G401 (cell line): ENCODE results near the gene COL8A1. TPM values are rescaled to one million over a fixed set of nuclear protein-coding genes. Genes with fewer than 3 reads are reported as not detected.
"Not testable (repeated sequence)": the region's sequence is repeated elsewhere in the genome, so short reads cannot be mapped to it uniquely, and the experiment has no call there.

Experiments used
- DNase-seq: peaks from one replicate; pipeline ENCODE4 v3.0.0-alpha.2; 2015; ENCODE audit warnings: low spot score
- in situ Hi-C: cut with HindIII; loops from 2 replicates; pipeline ENCODE4 v1.10.0; 2016; ENCODE audit warnings: low sequenced_read_pairs, mixed read lengths
- total RNA-seq: library from RNA; depleted of rRNA; stranded (reverse); fragments of >200 nt; shearing (Covaris generic); gene quantifications from 2 replicates; pipeline ENCODE4 v1.2.3, GENCODE V29; 2014

COL8A1 gene
- total RNA-seq, 1 experiment from 2014 or later: not detected

DNA sequence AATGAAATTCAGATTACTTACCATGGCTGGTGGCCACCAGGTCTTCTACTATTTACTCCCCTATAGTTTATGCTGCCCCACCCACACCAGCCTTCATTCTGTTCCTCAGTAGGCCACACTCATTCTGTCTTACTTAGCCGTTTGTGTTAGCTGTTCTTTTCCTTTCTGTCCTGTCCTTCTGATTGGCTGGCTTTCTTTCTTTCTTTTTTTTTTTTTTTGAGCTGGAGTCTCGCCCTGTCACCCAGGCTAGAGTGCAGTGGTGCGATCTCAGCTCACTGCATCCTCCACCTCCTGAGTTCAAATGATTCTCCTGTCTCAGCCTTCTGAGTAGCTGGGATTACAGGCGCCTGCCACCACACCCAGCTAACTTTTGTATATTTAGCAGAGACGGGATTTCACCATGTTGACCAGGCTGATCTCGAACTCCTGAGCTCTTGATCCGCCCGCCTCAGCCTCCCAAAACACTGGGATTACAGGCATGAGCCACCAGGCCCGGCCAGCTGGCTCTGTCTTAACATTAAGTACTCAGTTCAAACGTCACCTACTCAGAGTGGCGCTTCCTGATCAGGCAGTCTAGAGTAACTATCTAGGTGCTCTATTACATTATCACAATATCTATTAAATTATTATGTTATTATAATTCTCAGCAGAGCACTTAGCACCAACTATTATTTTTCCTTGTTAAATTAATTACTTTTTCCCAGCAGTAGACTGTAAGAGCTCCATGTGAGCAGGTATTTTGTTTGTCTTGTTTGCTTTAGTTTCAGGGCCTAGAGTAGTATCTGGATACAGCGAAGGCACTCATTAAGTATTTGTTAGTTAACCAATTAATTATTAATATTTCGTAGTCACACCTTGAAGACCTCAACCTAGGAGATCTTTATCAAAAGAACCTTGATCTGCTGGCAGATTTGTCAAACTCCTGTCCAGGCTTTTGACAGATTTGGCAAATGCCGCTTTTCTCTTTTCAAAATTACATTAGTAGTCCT, 185.6 kb downstream of the COL8A1 start:
- no peak for DNase-seq
- in situ Hi-C loops: no loop called here

DNA sequence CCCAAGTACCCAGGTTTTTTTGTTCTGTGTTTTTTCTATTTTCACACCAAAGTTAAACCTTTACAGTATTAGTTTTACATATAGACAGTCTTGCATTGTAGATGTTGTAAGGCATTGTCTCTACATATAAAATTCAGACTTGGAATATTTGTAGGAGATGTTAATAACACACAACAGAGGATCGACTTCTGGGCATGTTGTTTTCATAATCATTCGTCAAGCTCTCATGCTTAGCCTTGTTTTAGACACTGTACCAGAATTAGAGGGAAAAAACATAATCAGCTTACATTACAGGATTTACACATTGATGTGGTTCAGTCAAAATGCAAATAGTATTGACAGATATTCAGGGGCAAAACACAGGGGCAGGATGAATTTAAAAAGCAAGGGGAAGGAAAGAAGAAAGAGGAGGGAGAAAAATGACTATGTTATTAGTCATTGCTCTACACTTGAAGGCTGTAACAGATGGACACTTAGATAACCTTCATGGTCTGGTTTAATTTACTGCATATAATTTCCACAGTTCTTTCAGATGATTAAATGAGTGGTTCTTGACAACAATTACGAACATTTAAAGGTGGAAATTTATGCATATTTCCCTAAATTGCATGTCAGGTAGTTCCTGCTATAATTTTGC, 186.7 kb downstream of the COL8A1 start:
- in situ Hi-C loops: no loop called here
- no peak for DNase-seq

DNA sequence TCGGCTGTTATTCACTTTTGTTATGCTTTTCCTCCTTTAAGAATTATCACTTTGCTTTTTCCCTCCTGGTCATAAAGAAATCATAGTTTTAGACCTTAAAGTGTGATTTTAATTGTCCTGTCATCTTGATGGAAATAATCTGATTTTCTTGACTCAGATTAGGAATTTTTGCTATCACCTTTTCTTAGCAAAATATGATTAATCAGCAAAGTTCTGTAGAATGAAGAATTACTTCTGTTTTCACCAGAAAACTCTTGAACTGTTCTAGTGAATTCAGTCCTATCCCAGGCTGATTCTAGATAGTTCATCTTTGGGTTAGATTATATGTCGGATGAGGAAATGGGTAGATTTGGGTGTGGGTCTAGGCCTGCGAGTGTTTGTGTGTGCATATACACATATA, 191.4 kb downstream of the COL8A1 start:
- no peak for DNase-seq
- in situ Hi-C loops: no loop called here

DNA sequence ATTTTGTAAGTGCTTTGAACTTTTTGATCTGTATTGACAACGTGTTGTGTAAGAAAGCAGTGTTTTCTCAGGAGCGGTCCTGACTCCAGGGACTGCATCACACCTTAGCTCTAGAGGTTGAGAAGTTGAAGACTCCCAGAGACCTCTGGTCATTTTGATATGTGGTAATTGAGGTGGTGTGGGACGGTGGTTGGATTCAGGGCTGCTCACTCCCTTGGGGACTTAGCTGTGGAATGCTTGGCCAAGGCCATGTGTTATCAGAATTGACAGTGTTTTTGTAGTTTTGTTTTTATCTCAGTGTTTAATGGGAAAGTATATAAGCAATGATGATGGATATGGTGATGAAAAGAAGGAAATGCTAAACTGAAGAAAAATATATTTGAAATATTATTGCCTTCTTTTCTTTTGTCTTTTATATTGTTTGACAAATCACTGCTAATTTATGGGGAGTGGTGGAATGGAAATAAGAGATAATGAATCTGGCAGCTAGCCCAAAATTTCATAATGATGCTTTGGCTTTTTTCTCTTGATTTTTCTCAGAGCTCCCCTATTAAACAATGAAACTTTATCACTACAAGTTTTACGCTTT, 195.3 kb downstream of the COL8A1 start:
- in situ Hi-C loops: no loop called here
- DNase-seq: no peak

DNA sequence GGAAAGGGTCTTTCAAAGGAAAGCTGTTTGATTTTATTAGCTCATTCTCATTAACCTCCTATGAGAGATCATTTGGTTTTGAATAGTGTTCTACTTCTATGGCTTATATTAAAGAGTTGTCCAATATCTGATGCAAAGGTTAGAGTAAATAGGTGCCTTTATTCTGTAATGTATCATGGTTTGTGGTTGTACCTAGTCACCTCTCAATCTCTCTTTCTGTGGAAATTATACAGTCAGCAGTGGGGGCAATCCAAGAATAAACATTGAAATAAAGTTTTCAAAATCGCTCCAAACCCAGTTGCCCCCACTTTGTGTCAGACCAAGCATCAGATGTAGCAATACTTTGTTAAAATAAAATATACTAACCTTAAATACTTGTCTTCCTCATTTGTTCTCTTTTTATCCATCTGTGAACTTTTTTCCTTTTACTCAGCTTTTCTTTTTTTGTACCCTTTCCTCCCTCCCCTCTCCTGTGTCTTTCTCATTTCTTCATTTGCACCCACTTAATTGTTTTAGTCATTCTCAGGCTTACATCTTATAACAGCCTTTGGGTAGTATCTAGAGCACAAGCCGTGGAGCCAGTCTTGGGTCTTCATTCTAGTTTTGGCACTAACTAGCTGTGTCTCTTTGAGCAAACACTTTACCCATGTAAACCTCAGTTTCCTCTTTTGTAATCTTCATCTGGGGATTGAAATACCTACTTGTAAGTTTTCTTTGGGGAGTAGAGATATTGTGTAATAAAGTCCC, 196.0 kb downstream of the COL8A1 start:
- in situ Hi-C loops: no loop called here
- DNase-seq: no peak

DNA sequence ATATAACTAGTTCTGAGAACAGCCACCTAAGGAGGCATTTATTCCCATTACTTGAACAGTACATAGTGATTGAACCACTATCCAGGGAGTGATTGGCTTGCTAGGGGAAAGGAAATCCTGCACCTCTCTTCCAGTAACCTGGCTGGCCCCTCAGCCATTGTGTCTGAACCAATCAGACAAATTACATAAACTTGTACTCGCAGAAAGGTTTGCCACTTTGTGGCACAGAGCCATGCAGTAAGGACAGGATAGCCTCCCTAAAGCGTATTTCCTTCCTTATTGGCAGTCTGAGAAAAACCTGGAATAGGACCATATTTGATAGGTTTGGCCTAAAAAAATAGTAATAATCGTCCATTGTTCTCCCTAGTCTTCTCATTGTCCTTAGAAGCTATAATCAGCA, 198.3 kb downstream of the COL8A1 start:
- in situ Hi-C loops: no loop called here
- no peak for DNase-seq

DNA sequence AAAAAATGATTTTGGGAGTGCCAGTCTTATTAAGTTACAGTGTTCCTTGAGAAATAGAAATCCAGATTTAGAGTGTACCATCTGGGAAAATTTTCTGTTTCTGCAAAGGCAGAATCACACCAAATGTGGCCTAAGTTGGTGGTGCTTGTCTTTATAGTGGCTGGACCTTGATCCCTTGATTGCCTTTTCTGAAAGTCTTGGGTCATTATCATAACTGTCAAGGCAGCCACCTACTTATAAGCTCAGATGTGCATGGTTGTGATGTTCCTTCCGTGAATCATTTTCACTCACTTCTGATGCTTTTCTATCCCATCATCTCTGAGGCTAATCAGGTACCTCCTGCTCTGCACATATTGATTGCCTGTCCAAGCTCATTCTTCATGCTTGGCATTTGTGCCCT, 199.3 kb downstream of the COL8A1 start:
- no peak for DNase-seq
- in situ Hi-C loops: no loop called here

DNA sequence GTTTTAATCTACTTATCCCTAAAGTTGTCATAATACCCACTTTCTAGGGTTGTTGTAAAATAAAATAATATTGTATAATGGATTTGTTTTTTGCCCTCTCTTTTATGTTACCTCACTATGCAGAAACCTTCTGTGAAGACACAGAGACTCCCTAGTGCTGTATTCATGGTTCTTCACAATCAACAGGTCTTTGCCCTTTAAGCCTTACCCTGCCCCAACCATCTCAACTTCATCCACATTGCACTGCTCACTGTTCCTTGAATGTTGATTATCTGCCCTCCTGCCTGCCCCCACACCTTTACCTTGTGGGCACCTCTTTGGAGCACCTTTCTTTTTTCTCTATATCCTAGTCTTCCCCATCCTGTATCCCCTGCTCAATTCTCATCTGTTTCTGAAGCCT, 200.4 kb downstream of the COL8A1 start:
- no peak for DNase-seq
- in situ Hi-C loops: no loop called here

DNA sequence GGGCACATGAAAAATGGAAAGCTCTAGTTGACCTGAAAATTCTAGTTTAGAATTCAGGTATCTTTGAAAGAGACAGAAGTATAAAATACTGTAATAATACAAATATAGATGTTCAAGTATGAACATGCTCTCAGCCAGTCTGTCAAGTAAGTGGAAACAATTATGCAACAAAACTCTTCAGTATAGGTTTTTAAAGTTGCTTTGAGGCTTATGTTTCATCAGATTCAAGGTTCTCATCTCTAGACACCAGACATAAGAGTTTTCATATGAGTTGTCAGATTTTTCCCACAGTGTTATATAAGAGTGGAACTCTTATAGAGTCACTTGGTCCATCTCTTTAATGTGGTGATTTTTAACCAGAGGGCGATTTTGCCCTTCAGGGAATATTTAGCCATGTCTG, 201.2 kb downstream of the COL8A1 start:
- in situ Hi-C loops: no loop called here
- no peak for DNase-seq

DNA sequence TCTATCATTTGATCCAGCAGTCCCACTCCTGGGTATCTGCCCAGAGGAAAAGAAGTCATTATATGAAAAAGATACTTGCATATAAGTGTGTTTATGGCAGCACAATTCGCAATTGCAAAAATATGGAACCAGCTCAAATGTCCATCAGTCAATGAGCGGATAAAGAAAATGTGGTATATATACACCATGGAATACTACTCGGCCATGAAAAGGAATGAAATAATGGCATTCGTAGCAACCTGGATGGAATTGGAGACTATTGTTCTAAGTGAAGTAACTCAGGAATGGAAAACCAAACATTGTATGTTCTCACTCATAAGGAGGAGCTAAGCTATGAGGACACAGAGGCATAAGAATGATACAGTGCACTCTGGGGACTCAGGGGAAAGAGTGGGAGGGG, 203.6 kb downstream of the COL8A1 start:
- in situ Hi-C loops, DNase-seq: not testable (repeated sequence)

DNA sequence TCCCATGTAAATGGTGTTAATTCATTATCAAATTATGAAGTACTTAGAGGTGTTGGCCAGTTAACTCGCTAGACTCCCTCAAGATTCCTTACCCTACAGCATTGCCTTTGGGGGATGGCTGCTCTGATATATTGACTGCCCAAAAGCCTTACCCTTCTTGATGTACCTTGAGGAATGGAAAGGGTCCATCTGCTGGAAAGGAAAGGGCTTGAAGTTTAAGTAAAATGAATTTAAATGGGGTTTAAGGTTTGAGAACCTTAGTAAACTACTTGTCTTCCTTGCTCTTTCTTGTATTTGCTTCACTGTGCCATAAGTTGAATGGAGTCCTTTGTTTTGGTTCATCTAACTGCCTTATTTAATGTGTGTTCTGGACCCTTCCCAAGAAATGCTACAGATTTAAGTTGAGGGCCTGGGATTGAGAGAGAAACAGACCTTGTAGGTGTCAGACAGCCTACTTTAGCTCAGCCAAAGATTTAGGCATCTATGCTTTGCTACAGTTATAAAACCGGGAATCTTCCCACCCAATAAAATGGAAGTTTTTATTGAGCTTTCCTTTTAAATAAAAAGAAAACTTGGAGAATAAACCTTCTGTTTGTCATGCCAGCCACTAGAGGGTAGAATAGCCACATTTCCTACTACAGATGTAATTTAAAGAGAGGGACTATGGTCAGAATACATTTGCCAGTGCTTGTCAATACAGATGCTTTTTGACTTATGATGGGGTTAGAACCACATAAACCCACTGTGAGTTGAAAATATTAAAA, 204.6 kb downstream of the COL8A1 start:
- peak; percentile 62 for DNase-seq
- in situ Hi-C loops: no loop called here

DNA sequence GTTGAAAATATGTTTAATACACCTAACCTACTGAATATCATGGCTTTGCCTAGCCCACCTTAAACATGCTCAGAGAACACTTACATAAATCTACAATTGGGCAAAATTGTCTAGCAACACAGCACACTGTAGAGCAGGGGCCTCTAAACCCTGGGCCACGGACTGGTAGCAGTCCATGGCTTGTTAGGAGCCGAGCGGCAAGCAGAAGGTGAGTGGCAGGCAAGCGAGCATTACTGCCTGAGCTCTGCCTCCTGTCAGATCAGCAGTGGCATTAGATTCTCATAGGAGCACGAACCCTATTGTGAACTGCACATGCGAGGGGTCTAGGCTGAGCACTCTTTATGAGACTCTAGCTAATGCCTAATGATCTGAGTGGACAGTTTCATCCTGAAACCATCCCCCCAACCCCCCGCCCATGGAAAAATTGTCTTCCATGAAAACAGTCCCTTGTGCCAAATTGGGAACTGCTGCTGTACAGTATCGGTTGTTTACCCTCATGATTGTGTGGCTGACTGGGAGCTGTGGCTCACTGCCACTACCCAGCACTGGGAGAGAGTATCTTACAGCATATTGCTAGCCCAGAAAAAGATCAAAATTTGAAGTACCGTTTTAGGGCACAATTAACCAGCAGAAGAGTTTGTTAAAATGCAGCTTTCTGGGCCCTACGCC, 205.3 kb downstream of the COL8A1 start:
- in situ Hi-C loops: no loop called here
- peak; percentile 32 for DNase-seq

DNA sequence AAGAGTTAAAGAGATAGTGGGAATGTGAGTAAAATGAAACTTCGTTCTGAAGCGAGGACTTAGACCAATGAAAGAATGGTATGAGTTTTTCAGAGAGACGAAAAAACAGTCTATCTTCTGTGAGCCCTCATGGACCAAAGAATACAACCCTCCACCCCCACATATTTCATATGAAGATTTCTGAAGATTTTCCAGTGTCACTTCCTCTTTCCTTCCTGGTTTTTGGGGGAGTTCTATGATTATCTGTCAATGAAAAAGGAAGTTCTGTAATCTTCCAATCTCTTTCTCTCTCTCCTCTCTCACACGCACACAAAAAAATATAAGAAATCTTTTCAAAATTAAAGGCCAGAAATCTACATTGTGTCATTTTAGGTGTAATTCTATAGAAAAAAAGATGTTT, 206.9 kb downstream of the COL8A1 start:
- in situ Hi-C loops: no loop called here
- DNase-seq: no peak

DNA sequence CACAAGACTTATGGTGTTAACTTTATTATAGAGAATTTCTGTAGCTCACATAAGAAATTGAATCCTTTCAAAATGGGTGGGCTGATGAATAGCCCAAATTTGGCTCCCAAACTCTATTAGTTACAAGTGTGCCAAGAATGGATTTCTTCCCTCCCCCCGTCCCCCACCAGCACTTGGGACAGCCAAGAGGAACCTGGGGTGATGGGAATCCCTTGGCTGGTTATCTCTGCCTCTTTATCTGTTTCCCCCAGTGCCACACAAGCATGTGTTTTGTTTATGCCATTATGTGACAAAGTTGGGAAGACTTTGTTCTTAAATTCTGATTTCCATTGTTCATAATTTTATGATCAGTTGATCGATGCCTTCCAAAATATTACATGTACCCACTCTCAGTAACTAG, 207.6 kb downstream of the COL8A1 start:
- in situ Hi-C loops: no loop called here
- DNase-seq: no peak

DNA sequence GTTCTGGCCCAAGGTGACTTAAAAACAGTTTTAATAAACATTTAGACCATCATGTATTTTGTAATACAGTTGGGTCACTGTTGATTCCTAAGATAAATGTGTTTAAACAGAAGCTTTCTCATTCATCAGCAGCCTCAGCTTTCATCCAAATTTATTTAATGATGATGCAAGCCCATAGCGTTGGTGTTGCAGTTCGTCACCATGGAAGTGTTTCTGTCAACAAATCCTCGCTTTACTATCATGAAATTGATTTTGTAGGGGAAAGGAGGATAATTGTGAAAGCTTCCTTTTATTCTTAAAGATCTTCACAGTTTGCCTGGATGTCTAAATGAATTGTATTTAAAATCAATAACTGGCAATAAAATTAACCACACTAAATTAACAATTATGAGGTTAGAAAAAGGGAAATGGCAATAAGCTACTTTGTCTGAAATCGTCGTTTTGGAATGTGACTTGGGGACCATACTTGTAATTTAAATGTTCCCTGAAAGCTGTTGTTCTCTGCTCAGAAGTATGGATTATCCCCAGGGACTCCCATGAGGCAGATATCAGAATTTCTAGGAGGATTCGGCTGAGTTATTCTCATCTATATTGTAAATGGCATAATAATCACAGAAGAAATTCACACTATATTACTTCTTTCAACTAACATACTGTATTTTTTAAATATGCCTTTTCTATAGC, 208.2 kb downstream of the COL8A1 start:
- no peak for DNase-seq
- in situ Hi-C loops: no loop called here

DNA sequence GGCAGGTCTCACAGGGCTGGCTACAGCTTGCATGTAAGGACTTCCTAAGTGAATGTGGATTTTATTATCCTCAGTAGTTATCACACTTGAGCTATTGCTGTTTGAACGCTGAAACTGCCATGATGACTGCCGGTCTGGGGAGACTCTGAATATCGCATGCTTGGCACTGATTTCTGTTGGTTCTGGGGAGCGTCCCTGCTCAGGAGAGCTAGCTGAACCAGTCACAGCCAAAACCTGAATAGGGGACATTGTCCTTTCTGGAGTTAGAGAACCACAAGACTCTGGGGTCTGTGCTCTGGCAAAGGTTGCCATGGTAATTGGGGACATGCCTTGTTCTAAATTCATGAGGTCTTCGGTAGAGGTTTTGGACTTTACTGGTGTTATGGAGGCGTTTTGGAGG, 210.0 kb downstream of the COL8A1 start:
- DNase-seq: no peak
- in situ Hi-C loops: no loop called here
